ENCODE data around the gene ATP13A4.

DNA sequence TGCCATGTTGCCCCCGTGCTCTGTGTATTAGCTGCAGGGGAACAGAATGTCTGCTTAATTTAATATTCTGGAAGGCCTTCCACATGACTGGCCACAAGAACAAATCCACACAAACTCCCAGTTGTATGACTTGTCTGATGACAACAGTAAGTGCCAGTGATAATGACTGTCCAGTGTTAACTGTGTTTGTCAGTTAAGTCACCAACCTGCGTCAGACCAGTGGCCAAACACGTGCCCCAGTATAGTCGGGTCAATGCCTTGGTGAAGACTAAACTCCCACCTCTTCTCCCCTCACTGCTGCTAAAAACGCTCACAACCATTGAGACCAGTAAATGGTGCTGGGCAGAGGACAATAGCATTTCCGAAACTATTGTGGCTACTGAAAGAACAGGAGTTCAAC lies 166.3 kb downstream of the ATP13A4 start:
- TF ChIP-seq, protein P1, sequence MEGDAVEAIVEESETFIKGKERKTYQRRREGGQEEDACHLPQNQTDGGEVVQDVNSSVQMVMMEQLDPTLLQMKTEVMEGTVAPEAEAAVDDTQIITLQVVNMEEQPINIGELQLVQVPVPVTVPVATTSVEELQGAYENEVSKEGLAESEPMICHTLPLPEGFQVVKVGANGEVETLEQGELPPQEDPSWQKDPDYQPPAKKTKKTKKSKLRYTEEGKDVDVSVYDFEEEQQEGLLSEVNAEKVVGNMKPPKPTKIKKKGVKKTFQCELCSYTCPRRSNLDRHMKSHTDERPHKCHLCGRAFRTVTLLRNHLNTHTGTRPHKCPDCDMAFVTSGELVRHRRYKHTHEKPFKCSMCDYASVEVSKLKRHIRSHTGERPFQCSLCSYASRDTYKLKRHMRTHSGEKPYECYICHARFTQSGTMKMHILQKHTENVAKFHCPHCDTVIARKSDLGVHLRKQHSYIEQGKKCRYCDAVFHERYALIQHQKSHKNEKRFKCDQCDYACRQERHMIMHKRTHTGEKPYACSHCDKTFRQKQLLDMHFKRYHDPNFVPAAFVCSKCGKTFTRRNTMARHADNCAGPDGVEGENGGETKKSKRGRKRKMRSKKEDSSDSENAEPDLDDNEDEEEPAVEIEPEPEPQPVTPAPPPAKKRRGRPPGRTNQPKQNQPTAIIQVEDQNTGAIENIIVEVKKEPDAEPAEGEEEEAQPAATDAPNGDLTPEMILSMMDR (IDR thresholded peaks at IDR 0.05; ENCODE audit: low read depth, low read length), result no peak
- TF ChIP-seq EZH2phosphoT487 (IDR thresholded peaks at IDR 0.05; ENCODE audit: low read depth), result no peak

Data from OCI-LY3 (cell line).